Esophagus squamous epithelium (tissue), 5 donors: ENCODE data around the gene SATB2. TPM values are rescaled to one million over a fixed set of nuclear protein-coding genes. Genes with fewer than 3 reads are reported as not detected.

Experiments used
- DNase-seq: peaks from one replicate; lab custom pipeline; 2025; lab: John Stamatoyannopoulos, UW
- H3K27ac ChIP-seq, 4 donors: fragments of 200-600 bp; sonication (generic); one replicate each; pipeline ENCODE4 v1.5.1; 2016 to 2019; ENCODE audit warnings: mild to moderate bottlenecking in 1 of 4
- H3K27me3 ChIP-seq, 4 donors: fragments of 200-600 bp; sonication (generic); 1 replicate in 3 of 4; 2 replicates in 1 of 4; pipeline versions ENCODE4 v1.5.1 to v1.6.0; 2017 to 2021; ENCODE audit warnings: antibody characterized with exemption in 1 of 4
- H3K36me3 ChIP-seq, 3 donors: fragments of 200-600 bp; sonication (generic); one replicate each; pipeline ENCODE4 v1.5.1; 2016 to 2019
- H3K4me1 ChIP-seq, 3 donors: fragments of 200-600 bp; sonication (generic); one replicate each; pipeline ENCODE4 v1.5.1; 2017 to 2019
- H3K4me3 ChIP-seq, 4 donors: fragments of 200-600 bp; sonication (generic); 1 replicate in 3 of 4; 2 replicates in 1 of 4; pipeline ENCODE4 v1.5.1; 2016 to 2019; ENCODE audit warnings: mild to moderate bottlenecking in 2 of 4, moderate library complexity in 1 of 4
- H3K9me3 ChIP-seq, 3 donors: fragments of 200-600 bp; sonication (generic); one replicate each; pipeline ENCODE4 v1.5.1; 2016 to 2019
- CTCF ChIP-seq, 6 experiments: fragments of 450-650 bp in 4 of 6; fragments of 200-600 bp in 2 of 6; sonication (generic) in 2 of 6; IDR thresholded peaks; one replicate each; pipeline ENCODE4 v1.5.1; 2016 to 2019; ENCODE audit warnings: antibody characterized with exemption in 6 of 6, mild to moderate bottlenecking in 4 of 6, moderate library complexity in 4 of 6
- POLR2A ChIP-seq, 4 donors: fragments of 450-650 bp; IDR thresholded peaks; one replicate each; pipeline ENCODE4 v1.6.1; 2017; ENCODE audit warnings: antibody characterized with exemption in 4 of 4, mild to moderate bottlenecking in 4 of 4, moderate library complexity in 3 of 4
- WGBS, 2 donors: methylation state at CpG; one replicate each; pipeline ENCODE4 v1.1.5; 2018; 5-methylcytosine and 5-hydroxymethylcytosine counted together
- intact Hi-C: fragments of 100-400 bp; cut with DNase I; formaldehyde crosslinking; loops from one replicate; pipeline ENCODE4 v1.15.0; 2022
- total RNA-seq, 4 donors: library from RNA; depleted of rRNA; stranded (reverse); fragments of >200 nt; gene quantifications; one replicate each; pipeline ENCODE4 v1.1.0, GENCODE V29; 2016
- donor health status: DM: yes; HTN: yes; CAD: no.

Gene SATB2
- total RNA-seq, 4 donors from 2014 or later = 0.87 to 1.1 (median 0.92) TPM

- H3K4me3 ChIP-seq = no peak overlapping the region
- WGBS, 2 donors = 63 to 68% methylated on average over 5 of the region's 5 CpGs
- H3K36me3 ChIP-seq = no peaks in the 10 kb centered on the region
- no peak for DNase-seq
- H3K4me1 ChIP-seq = no peaks in the 10 kb centered on the region
- TF ChIP-seq CTCF (IDR thresholded peaks at IDR 0.05) = no peak
- H3K27ac ChIP-seq = no peak overlapping the region
- no peaks in the 10 kb centered on the region for H3K9me3 ChIP-seq
- no peaks in the 10 kb centered on the region for H3K27me3 ChIP-seq
- intact Hi-C loops = no loop called here
These were observed 179.6 kb downstream of the SATB2 start for GRCh38 chr2:199278099-199278498.

- no peak overlapping the region for H3K4me3 ChIP-seq
- no peak for TF ChIP-seq POLR2A (IDR thresholded peaks at IDR 0.05)
- no peak for TF ChIP-seq CTCF (IDR thresholded peaks at IDR 0.05)
- DNase-seq = no peak
- 15 to 26% methylated on average over 1 of the region's 1 CpG for WGBS, 2 donors
- H3K36me3 ChIP-seq = no peaks in the 10 kb centered on the region
- intact Hi-C loops = no loop called here
- no peaks in the 10 kb centered on the region for H3K27me3 ChIP-seq
- H3K4me1 ChIP-seq = no peaks in the 10 kb centered on the region
- H3K27ac ChIP-seq = no peak overlapping the region
- no peaks in the 10 kb centered on the region for H3K9me3 ChIP-seq
These were observed 184.7 kb downstream of the SATB2 start for GRCh38 chr2:199273042-199273511.

GRCh38 chr2:199261936-199262335 is 195.8 kb downstream of the SATB2 start:
- TF ChIP-seq POLR2A (IDR thresholded peaks at IDR 0.05) (no peak), CTCF (IDR thresholded peaks at IDR 0.05) (no peak)

GRCh38 chr2:199261239-199261638 is 196.5 kb downstream of the SATB2 start:
- Histone ChIP-seq H3K4me3 (no peak overlapping the region), H3K36me3 (no peaks in the 10 kb centered on the region), H3K27ac (no peak overlapping the region), H3K4me1 (no peaks in the 10 kb centered on the region), H3K27me3 (no peaks in the 10 kb centered on the region), H3K9me3 (peaks cover 0 to 18% (median 8%) of the 10 kb centered on the region in 3 donors)
- TF ChIP-seq POLR2A (IDR thresholded peaks at IDR 0.05) = no peak
- no peak for TF ChIP-seq CTCF (IDR thresholded peaks at IDR 0.05)
- intact Hi-C loops = no loop called here
- WGBS, 2 donors = 15 to 17% methylated on average over 1 of the region's 1 CpG
- DNase-seq = no peak

More at GRCh38 chr2:199261936-199262335, 195.8 kb downstream of the SATB2 start:
- no peak for DNase-seq
- no peak overlapping the region for H3K4me3 ChIP-seq
- H3K4me1 ChIP-seq = no peaks in the 10 kb centered on the region
- H3K27me3 ChIP-seq = no peaks in the 10 kb centered on the region
- peaks cover 0 to 18% (median 8%) of the 10 kb centered on the region in 3 donors for H3K9me3 ChIP-seq
- H3K27ac ChIP-seq = no peak overlapping the region
- intact Hi-C loops = no loop called here
- no peaks in the 10 kb centered on the region for H3K36me3 ChIP-seq

- Histone ChIP-seq H3K27me3 (no peaks in the 10 kb centered on the region), H3K36me3 (no peaks in the 10 kb centered on the region), H3K4me1 (no peaks in the 10 kb centered on the region), H3K27ac (no peak overlapping the region), H3K9me3 (peaks cover 0 to 18% (median 8%) of the 10 kb centered on the region in 3 donors), H3K4me3 (no peak overlapping the region)
- no peak for DNase-seq
- no peak for TF ChIP-seq CTCF (IDR thresholded peaks at IDR 0.05)
- TF ChIP-seq POLR2A (IDR thresholded peaks at IDR 0.05) = no peak
- 64 to 90% methylated on average over 2 of the region's 2 CpGs for WGBS, 2 donors
- intact Hi-C loops = no loop called here
These were observed 198.1 kb downstream of the SATB2 start for GRCh38 chr2:199259671-199260070.
